Iris pigment epithelial cell (primary cell): Measurements from ENCODE around the gene ADAMTSL1.

ENCODE experiments used
- DNase-seq: peaks from one replicate; pipeline ENCODE4 v3.0.0-alpha.2; 2011; ENCODE audit warnings: low read depth

Gene ADAMTSL1

GRCh38 chr9:18660001-18660400 lies 186.0 kb downstream of the ADAMTSL1 start:
- no peak for DNase-seq

DNA sequence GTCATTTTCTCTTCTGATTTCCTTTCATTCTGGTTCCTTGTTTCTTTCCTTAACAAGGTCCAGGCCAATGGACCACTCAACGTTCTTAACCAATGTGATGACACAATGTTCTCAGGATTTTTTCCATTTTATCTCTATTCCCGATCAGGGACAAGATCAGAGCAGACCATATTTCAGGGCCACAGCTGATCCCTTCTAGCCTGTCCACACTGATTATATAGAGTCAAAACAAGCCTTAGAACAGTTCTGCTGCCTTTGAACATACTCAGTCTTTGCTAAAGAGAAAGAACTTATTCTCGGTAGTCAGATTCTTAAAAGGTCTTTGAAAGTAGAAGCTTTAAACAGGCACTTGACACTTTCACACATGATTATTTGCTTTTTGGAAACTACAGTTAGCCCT lies 188.4 kb downstream of the ADAMTSL1 start:
- no peak for DNase-seq

DNA sequence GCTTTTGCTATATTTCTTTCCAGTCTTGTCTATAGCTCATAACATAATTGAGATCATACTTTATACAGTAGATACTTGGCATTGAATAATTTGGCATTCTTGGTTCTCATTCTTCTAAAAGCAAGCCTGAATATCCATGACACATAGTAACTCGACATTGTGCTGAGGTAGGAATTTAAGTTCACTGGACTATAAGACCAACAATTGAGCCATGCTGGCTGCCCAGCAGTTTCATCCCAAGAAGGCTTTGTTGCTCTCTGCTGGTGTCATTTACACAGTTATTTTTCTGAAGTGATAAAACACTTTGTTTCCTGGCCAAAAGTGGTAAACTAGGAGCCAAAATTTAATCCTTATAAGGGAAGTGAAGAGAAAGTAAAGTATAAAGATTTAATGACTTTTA lies 192.0 kb downstream of the ADAMTSL1 start:
- DNase-seq, result peak; percentile 20

DNA sequence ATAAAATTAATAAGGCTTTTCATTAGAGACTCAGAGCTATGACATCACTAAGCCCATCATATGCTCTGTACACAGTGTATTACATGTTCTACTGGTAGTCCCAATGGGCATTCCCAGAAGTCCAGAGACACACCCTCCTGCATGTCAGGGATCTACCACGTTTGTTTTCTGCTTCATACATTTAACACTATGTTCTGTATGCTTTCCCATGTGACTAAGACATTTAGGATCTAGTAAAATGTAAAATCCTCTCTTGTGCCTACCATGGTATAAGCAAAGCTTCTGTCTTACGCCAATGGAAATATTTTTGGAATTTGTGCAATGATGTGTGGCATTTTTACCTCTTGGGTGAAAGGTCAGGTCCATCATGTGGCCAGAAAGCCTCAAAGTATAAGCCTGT lies 192.4 kb downstream of the ADAMTSL1 start:
- peak; percentile 39 for DNase-seq

- peak; percentile 40 for DNase-seq
Observed at GRCh38 chr9:18666986-18667772, 193.2 kb downstream of the ADAMTSL1 start.

DNA sequence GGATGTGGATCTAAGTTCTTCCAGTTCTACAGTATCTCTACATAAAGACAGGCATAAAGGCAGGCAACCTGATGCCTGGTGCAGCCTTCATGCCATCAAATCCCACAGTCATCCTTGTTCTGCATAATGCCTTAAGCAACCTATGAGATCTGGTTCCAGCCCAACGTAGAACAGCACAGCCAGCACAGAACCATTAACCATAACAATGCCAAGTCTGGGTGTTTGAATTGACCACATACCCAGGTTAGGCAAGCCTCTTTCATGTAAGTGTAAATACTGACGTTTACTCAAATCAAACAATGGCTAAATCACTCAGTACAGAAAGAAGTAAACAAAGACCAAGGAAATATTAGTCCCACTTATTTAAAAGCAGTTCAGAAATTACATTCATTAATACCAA lies 195.0 kb downstream of the ADAMTSL1 start:
- peak; percentile 21 for DNase-seq

DNA sequence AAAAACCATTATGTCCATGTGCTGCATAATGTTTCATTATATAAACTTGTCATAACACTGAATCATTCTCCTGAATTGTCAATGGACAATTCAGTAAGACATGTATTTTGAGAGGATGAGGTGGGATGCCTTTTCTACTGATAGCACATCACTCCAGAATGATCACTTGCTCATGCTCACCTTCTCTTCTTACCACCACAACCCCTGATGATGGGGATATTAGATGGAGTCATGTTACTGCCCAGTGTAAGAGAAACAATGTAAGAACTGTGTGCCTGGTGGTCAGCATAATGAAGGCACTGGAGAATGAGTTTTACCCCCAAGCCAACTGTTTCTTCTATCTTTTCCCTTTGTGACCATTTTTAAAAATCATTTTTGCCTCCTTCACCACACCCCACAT lies 198.8 kb downstream of the ADAMTSL1 start:
- DNase-seq, result no peak

DNA sequence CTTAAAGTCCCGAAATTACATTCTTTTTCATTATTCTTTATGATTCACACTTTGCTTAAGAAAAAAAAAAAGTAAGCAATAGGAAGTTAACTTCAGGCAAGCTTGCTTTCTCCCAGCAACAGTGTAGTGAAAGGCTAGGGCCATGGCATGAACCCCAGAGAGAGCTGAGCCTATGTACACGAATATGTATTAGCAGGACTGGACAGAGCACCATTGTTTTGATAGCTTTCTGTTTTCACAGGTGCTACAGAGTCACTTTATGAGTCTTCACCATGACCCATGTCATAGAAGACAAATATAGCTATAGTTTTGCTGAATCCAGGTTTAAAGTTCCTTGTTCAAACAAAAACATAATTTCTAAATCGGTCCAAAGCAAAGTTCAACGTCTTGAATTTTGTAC lies 199.2 kb downstream of the ADAMTSL1 start:
- DNase-seq, result no peak

DNA sequence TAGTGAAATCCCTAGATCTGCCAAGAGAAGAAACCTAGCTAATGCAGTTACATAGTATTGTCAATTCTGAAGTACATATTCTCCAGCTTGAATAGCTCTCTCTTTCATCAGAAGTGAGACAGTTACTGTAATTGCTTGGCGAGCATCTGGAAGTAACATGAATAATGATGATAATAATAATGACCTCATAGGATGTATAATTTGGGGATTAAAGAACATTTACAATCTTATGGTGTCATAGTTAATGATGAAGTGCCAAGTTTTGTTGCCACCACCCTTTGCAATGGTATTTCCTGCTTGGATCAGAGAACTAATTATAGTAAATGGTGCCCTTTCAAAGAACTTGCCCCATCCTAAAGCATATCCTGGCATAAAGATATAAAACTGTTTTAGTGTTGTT lies 201.4 kb downstream of the ADAMTSL1 start:
- no peak for DNase-seq

DNA sequence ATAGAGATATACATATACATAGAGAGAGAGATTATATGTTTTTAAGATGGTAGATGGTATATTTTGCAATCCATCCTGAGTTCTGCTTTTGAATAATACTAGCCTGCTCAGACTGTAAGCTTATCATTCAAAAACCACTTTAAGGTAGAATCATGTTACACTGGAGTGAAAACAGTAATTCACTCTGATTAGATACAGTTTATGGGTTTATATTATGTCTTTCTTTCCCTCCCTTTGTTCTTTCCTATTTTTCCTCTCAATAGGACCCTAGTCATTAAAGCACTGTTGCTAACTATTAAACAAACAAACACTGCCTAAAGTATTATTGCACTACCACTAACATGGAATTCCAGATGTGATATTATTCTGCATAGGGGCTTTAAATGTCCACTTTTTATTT lies 202.0 kb downstream of the ADAMTSL1 start:
- no peak for DNase-seq

GRCh38 chr9:18676525-18676924 lies 202.6 kb downstream of the ADAMTSL1 start:
- no peak for DNase-seq

DNA sequence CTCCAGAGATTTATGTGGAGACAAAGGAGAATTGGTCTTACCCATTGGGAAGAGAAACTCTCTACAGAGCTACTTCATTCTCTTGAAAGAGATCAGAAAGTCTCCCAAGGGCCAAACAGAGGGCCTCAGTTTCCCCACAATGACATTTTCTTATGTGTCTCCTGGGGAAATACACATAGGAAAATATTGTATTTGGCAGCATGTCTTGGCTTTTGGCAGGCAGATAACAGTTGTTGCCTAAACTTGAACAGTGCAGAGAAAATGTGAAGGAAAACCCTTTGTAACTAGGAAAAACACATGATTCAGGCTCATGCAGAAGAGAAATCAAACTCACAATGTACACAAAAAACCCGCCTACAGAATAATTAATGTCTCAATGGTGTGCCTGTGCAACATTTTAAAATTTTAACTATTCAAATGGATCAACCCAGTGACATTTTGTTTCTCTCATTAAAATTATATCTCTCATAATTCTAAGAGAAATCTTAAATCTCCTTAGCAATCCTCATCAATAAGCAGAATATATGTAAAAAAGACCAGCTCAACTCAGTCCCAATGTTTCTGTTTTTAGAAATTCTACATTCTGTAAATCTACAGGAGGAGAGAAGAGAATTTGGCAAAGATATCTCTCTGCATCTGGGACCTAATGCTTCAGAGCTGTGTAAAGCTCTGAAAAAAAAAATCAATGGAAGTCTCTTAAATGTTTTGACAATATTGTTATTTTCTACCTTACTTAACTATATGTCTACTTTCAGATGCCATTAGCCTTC lies 205.1 kb downstream of the ADAMTSL1 start:
- no peak for DNase-seq

GRCh38 chr9:18682907-18683306 lies 209.0 kb downstream of the ADAMTSL1 start:
- no peak for DNase-seq

DNA sequence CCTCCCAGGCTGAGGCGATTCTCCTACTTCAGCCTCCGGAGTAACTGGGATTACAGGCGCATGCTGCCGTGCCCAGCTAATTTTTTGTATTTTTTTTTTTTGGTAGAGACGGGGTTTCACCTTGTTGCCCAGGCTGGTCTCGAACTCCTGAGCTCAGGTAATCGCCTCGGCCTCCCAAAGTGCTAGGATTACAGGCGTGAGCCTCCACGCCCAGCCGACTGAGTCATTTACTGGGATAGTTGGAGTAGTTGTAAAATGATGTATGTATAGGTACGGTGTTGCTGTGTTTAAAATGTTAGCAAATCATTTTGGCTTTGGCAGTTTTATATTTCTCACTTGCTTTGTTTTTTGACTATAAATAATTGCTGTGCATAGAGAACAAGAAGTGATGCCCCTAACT lies 209.4 kb downstream of the ADAMTSL1 start:
- DNase-seq, result no peak

DNA sequence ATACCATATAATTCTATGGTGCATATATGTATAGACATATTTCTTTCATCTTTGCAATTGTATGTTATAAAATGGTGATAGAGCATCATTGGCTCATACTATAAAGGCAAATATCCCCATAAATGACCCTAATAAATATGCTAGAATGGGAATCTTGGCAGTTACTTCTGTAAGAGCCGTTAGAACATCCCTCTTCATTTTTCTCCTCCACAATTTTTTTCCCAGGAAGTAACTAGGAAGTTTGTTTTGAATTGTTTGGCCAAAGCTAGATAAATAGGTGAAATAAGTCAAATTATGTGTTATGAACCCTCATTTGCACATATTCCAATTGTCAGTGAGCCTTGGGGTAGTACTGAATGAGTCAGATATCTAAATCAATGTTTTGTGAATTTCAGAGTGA lies 209.9 kb downstream of the ADAMTSL1 start:
- DNase-seq, result no peak

DNA sequence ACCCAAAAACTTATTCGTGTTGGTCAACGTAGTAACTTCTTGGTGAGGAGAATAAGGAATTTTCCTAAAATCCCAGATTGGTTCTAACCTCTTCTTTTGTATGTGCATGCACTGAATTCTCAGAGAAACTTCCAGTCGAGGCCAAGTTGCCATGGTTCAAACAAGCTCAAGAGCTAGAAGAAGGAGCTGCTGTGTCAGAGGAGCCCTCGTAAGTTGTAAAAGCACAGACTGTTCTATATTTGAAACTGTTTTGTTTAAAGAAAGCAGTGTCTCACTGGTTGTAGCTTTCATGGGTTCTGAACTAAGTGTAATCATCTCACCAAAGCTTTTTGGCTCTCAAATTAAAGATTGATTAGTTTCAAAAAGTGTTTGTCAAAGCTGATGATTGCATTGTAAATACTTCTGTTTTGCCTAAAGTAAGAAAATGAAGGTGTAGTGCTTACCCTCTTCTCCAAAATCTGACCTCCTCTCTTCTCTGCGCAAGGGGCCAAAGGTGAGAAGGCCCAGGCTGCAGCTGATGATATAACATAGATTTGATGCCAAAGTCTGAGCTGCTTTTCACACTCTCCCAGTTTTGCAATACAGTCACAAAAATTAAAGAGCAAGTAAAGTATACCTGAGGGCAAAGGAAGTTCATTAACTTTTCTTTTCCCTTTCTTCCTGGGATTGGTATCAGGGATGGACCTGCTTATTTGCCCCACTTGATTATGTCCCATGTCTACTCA lies 210.8 kb downstream of the ADAMTSL1 start:
- no peak for DNase-seq

- DNase-seq, result no peak
Observed at GRCh38 chr9:18688581-18689565, 214.9 kb downstream of the ADAMTSL1 start.

GRCh38 chr9:18689921-18690320 lies 216.0 kb downstream of the ADAMTSL1 start:
- DNase-seq, result no peak

DNA sequence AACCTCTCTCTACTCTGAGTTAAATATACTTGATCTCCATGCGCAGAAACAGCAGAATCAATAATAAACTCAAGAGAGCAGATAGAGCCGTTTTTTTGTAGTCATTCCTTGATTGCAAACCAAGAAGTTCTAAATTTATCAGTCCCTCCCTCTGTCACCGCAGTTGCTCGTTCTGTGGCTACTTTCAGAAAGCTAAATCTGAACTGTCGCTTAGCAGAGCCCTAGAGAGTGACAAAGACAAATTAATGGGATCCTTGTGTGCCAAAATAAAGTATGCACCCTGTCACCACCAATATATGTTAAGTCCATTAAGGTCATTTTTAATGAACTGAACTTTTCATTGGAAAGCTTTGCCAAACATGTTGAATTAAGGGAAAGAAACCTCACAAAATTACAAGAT lies 218.3 kb downstream of the ADAMTSL1 start:
- DNase-seq, result no peak

- no peak for DNase-seq
Observed at GRCh38 chr9:18692962-18693361, 219.0 kb downstream of the ADAMTSL1 start.

- DNase-seq, result no peak
Observed at GRCh38 chr9:18694959-18695668, 221.2 kb downstream of the ADAMTSL1 start.
